Hematopoietic multipotent progenitor cell treated with erythropoietin and hydrocortisone succinate and interleukin-3 and kit ligand, for 17 days (in vitro differentiated cells): ENCODE measurements around the gene B3GNT5.
"Not testable (repeated sequence)": the region's sequence is repeated elsewhere in the genome, so short reads cannot be mapped to it uniquely, and the experiment has no call there.

Experiments used
- DNase-seq: peaks from one replicate; pipeline ENCODE4 v3.0.0-alpha.2; 2015; ENCODE audit warnings: low spot score

B3GNT5 gene

DNA sequence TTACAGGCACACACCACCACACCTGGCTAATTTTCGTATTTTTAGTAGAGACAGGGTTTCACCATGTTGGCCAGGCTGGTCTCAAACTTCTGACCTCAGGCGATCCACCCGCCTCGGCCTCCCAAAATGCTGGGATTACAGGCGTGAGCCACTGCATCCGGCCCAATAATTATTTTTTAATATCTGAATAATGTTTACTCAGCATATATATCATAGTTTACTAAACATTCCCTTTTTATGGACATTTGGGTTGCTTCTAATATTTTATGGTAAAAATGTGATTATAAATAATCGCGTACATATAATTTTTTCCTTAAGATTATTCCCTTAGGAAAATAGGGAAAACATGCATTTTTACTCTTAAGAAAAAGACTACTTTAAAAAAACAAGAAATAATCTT is 22.8 kb upstream of the B3GNT5 start:
- DNase-seq = not testable (repeated sequence)

DNA sequence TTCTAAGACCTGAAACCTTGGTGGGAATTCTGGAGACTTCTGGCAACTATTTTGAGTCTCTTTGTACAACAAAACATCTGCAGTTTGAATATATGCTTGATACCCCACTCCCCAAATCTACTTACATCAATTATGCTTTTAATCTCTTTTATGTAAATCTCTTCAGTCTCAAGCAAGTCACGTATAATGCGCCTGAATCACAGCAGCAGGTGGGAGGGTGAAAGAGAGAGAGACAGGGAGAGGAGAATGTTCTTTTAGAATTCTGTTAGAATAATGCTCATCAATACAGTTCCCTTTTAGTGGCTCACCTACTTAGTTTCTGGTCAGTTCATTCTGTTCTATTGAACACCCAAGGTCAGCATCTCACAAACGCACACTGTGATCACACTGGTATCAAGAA is 22.2 kb upstream of the B3GNT5 start:
- no peak for DNase-seq

DNA sequence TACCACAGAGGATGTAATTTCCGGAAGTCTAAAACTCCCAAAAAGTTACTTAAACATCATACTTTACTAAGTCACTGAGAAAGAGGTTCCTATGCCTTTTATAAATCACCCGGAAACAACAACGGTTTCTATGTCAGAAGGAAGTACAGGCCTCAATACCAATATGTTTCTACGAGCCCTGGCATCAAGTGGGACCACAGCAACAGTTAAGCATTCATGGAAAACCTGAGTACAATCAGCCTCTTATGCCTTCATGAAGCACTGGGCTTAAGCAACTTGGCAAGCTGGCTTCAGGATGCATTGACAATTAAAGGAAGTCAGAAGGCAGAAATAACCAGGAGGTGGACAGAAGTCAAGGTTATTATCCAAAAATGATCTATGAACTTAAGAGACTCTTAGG is 19.1 kb upstream of the B3GNT5 start:
- no peak for DNase-seq

DNA sequence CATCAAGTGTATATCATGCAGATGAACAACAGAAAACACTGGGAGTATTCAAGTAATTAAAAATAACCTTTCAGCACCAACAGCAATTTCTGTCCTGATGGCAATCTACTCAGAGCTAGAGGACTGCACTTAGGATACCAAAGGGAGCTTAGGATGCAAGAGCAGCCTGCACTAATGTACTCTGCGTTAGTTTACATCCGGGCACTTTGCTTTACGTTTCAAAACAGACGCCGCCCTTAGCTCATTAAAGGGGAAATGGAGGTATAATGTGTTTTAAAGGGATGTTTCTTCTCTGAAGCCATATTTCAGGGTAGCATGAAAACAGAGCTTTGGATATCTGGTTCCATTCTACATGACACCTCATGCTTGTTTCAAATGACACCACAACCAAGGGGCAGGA is 14.0 kb upstream of the B3GNT5 start:
- DNase-seq = no peak

DNA sequence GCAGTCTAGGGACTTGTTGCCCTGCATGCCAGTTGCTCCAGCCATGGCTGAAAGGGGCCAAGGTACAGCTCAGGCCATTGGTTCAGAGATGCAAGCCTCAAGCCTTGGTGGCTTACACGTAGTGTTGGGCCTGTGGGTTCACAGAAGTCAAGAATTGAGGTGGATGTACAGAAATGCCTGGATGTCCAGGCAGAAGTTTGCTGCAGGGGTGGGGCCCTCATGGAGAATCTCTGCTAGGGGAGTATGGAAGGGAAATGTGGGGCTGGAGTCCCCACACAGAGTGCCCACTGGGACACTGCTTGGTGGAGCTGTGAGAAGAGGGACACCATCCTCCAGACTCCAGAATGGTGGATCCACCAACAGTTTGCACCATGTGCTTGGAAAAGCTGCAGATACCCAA is 10.6 kb upstream of the B3GNT5 start:
- DNase-seq = no peak

DNA sequence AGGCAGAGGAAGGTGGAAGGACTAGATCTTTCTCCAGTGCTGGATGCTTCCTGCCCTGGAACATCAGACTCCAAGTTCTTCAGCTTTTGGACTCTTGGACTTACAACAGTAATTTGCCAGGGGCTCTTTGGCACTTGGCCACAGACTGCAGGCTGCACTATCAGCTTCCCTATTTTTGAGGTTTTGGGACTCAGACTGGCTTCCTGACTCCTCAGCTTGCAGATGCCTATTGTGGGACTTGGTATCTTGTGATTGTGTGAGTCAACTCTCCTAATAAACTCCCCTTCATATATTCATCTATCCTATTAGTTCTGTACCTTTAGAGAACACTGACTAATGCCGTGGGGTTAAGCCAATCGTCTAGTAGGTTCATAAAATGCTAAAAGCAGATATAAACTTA is 8.8 kb upstream of the B3GNT5 start:
- no peak for DNase-seq

DNA sequence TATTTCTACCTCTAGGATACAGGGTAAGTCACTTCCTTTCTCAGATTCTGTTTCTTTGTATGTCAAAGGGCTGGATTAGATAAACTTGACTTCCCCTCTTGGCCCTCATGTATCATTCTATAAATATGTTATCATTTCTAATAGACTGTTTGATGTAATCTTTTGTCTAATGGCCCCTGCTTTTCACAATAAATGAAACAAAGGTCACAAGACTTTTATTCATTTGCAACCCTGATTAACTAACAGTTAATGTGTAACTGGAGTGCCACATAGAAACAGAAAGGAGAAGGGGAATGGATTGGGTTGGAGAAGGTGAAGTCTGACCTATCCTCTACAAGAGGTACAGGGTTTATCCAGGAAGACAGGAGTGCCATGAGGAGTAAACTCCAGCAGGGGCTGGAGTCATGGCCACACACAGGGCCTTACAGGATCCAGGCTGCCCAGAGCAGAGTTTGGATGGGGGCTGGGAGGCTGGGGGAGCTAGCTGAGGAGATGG is 8.0 kb upstream of the B3GNT5 start:
- DNase-seq = no peak

DNA sequence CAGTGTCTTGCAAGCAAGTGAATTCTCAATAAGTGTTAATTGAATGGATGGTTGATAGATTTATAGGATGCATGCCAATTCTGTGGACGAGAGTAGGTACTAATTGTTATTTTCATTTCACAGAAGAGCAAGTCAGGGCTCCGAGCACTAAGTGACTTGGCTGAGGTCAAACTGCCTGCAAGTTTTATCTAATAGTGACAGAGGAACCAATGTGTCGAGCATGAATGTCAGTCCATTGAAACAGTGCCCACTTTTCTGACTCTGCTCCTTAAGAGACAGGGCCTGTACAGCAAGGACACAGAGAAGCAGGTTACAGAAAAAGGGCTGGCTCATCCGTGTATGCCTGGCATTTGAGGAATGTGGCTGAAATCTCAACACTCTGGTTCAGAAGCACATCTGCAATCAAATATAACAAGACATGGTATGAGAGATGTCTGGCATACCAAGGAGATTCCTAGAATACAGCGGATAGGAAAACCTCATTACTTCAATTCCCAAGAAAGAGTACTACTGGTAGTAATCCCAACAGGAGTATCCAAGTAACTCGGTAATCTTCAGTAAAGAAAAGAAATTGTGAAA is 6.0 kb upstream of the B3GNT5 start:
- no peak for DNase-seq

DNA sequence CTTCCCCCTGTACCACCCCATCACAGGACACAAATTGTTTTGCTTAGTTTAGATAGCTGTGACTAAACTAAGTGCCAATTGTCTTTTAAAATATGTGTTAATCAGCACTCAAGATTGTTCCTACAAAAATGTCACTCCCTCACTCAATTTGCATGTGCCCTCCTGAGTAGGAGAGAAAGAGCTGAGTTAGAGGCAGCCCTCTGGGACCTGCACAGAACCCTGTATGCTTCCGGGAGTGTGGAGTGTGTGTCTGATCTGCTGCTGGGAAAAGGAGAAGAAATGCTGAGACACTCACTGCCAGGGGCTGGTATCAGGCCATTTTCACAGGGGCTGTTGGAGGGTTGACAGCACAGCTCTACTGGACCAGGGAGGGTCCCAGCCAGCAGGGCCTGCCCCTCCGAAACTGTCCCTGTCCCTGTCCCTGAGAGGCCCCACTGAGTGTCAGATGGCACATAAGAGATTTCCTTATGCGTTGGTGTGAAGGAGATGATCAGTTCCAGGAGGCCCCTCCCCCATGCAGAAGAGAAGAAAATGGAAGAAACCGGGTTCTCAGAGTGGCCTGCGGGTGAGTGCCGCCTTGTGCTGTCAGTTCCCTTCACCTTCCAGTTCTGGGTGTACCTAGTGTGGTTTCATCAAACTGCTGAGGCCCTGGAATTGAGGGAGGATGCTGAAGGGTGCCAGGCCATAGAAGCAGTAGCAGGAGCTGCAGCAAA is 3.9 kb upstream of the B3GNT5 start:
- no peak for DNase-seq

DNA sequence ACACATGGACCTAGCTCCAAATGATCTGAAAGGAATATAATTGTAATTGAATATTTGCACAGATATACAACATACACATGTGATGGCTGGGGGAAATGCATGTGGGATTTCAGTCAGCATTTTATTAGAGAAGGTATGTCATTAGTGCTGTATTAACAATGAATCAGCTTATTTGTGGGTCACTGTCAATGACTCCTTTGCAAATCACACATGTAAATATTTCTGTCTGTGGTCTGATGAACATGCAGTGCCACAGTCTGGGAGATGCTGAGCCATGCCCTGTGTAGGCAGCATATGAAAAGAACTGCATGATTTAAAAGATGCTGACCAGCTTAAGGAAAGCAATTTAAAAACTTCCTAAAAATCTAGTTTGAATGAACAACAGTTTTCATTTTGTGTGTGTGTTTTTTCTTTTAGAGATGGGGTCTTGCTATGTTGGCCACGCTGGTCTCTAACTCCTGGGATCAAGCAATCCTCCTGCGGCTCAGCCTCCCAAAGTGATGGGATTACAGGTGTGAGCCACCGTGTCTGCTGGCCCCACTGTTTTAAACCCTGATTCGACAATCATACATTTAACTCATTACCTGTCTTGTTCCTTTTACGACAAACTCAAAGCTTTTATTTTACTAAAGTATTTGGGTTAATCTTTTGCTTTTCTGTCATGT is 803 bp upstream of the B3GNT5 start:
- no peak for DNase-seq

DNA sequence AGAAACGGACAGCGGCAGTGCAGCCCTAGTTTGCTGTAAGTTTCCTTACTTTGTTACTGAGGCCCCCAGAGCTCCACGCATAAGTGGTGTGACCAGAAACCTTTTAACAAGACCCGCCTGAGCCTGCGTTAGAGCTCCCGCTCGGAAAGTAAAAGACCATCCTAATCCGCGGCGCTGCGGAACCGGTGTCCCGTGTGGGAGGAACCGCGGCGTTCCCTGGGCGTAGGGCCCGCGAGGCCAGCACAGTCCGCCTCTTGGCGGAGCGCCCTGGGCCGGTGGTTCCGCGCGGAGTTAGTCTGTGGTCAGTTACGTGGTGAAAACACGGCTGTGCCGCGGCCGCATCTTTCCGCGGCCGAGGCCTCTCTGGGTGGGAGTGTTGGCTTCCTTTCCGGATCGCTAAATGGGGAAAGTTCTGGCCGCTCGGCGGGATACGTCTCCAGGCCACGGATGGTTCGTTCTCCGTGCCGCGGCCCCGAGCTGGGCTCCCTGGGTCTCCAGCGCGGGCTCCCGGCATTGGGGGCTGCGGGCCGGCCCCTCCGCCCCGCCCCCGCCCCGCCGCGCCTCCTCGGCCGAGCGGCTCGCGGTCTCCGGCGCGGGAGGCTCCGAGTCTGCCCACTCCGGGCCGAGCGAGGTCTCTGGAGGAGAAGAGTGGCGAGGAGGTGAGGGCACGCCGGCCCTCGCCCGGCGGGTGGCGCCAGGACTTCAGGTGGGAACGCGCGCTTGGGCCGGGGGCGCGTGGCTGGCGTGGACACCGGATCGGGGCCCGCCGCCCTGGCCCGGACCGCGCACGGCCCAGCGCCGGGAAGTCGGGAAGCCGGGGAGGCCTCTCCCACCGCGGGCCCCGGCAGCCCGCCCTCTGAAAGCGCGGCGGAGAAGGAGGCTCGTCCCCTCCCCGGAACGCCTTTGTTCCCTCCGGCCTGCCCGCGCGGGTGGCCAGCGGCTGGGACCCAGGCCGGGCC is 754 bp downstream of the B3GNT5 start:
- DNase-seq = no peak

DNA sequence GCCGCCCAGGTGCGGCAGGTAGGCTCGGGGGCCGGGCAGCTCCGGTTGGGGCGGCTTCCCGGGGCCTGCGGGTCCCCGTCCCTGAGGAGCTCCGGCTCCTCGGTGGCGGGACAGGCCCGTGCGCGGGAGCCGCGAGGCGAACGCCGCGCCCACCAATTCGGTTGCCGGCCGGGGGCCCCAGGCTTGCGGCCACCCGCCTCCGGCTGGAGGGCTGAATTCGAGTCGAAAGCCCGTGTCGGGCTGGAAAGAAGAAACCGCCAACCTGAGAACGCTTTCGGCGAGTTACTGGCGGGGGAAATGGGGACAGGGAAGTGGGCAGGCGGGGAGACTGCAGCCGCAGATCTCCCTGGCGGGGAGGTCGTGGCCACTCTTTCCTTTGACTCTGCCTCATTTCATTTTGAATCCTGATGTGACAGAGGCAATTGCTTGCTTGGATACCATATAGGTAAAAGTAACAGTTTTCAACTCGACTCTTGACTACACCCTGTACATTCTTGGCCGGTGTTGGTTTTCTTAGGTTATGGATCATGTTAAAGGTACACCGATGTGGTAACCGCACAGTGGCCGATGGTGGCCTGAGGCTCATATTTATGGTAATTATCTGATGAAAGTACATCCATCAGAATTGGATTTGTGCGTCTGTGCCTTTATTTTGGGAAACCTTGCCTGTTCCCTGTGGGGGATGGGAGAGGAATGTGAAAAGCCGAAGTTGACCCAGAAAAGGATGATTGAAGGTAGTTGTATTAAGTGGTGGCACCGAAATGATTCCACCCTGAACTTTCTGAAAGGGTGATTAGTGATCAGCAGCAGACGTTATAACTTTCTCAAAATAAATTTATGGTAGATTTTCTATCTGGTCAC is 1.7 kb downstream of the B3GNT5 start:
- DNase-seq = no peak

DNA sequence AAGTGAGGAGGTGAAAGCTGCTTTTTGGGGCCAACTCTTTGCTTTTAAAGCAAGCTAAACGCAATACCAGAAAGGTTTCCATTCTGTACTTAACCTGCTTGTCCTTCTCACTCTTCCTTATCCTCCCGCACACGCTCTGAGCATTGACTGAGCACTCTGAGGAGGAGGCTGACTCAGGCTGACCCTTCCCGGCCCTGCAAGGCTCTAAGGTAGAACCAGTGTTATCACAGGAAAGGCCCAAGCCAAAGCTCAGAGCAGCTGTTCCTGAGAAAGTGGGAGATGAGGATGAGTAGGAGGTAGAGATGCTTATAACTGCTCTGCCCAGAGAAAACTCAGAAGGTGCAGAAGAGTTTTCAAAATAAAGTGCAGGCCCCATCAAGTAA is 2.3 kb downstream of the B3GNT5 start:
- no peak for DNase-seq

DNA sequence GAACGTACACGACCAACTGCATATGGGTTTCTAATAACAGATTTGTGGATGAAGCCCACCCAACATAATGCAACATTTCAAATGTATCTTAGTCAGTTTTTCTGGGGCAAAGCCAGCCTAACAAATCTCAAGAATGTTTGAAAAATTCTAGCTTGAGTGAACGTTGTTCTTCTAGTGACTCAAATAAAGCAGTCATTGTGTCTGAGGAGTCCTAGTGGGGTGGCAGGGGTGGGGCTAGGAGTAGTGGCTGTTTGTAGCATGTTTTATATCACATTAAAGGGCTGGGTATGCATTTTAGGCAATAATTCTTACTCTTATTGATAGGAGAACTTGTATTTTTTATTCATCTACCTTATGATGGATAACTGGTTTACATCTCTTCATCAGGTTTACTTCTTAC is 6.0 kb downstream of the B3GNT5 start:
- no peak for DNase-seq

DNA sequence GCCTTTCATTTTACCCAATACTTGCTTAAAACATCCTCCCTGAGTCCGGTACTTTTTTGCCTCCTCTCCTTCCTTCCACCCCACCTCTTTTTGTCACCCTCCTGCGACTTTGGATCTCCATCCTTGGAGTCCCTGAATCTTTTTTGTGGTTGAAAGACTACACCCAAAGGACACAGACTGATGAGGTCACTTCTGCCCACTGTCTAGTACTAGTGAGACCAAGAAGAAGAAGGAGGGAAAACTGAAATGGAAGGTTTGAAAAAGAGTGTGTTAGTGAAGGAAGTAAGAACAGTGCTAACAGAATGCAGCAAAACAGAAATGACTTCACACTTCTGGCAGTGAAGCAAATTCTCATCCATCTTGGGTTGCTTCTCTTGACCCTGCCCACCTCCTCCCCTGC is 6.6 kb downstream of the B3GNT5 start:
- DNase-seq = no peak

DNA sequence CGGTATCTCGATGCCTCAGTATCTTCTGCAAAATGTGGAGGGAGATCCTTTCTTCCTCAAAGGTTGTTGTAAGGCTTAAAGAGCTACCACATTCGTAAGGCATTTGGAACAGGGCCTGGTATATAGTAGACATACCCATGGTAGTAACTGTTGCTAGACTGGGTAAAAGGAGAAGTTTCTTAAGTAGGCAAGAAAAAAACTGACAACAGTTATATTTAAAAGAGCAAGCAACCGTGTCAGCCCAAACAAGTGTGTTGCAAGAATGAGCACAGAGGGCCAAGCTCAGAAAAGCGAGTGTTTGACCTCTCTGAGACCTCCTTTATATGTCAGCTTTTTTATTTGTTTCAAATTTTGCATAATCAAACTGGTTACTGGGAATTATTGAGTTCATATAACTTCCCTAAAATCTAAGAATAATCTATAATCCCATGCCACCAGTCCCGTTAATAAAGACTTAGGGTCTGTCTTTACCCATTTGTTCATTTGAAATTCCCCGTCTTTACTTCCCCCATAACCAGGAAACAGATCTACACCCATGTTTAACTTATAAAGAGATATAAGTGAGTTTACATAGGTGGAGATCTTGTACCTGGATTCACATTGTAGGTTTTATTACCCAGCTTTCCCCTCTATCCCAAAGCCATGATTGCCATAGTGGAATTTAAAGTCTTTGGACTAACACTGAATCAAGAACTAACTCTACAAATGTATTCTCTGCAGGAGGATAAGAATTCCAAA is 7.3 kb downstream of the B3GNT5 start:
- DNase-seq = no peak

DNA sequence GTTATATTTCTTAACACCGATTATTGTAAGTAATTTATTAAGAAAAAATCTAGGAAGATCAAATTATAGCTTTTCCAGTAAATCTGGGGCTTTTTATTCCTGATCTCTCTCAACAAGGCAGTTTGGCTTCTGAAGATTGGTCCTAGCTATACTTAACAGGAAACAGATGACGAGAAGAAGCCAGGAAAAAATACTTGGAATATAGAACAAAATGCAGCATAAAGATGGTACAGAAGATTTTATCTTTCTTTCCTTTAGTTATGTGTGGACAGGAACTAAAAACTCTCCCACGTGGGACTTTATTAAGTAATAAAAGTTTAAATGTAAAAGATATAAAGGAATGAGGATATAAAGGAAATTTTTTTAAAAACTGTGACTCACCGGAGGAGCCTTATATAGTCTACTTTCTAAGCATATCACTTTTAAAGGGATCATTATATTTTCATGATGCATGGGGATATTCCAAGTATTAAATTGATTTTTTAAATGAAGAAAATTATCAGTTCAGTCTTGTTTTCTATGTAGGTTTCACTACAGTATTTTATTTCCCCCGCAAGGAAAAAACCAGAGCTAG is 8.2 kb downstream of the B3GNT5 start:
- no peak for DNase-seq

DNA sequence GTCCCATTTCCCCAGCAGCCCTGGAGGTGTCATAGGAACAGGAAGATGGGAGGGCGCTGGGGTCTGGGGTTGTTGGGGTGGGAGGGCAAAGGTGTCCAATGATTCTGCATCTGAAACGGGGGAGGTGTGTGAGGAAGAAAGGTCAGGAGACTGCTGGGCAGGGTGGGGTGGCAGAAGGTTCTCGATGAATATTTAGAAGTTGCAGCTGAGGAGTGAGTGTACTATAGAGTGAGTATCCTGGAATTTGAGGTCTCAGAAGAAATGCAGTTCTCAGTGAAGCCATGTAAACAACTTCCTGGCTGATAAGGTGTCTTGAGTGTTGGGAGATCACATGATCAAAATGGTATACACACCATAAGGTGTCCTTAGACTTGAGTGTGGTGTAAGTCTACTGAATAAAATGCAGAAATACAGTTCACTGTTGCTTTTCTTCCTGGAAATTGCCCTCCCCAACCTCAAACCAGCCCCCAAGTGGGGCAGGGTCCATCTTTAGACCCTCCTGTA is 9.9 kb downstream of the B3GNT5 start:
- no peak for DNase-seq

DNA sequence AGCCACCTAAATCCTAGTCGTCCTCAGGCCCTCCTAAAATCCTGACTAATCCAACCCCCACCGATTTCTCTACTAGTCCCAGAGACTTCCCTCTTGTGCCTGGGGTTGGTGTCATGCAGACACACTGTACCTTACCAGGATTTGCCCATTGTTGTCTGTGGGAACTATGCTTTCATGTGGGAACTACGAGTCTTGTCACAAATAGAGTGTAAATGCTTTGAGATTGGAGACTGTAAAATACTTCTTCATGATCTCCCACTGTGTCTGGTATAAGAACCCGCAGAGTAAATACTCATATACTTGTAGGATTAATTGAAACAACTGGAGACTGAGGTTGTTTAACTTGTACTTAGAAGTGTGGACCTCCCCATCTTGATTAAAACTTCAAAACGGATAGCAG is 11.2 kb downstream of the B3GNT5 start:
- no peak for DNase-seq

DNA sequence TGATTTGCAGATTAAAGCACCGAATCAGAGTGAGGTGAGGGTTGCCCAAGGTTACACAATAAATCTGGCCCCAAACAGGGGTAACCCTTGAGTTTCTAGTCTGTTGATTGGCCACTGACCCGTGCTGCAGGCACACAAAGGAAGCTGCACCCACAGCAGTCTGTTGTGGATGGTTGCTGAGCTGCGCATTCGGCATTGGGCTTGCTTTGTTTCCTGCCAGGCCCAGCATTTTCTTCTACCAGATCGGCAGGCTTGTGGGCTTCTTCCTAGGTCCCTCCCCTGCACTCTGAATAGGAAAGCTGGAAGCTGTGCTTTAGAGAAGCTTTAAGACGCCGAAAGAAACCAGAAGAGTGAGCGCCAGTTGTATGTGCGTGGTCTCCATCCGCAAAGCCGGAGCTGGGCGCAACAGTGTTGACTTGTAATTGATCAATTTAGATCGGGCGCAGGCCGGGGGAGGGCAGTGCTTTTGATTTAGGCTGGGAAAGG is 12.1 kb downstream of the B3GNT5 start:
- DNase-seq = no peak
